Mammary epithelial cell (primary cell): ENCODE data around the gene NCEH1.

Experiments
- CTCF ChIP-seq, 2 donors: IDR thresholded peaks in 1 of 2; conservative IDR thresholded peaks in 1 of 2; 2 replicates each; pipeline ENCODE4 v1.5.1; 2011 to 2012; ENCODE audit warnings: inconsistent platforms in 2 of 2, low read length in 2 of 2, mild to moderate bottlenecking in 2 of 2, control low read depth in 1 of 2, low read depth in 1 of 2; ENCODE audit not compliant: insufficient read depth in 1 of 2; ENCODE audit errors: extremely low read depth in 1 of 2
- EZH2 ChIP-seq: IDR thresholded peaks from 2 replicates; pipeline ENCODE4 v1.6.1; 2012; ENCODE audit warnings: low read length, inconsistent platforms, borderline replicate concordance

GRCh38 chr3:172608575-172608974, 102.3 kb downstream of the NCEH1 start:
- TF ChIP-seq CTCF (conservative IDR thresholded peaks at IDR 0.05 in 1 of 2, IDR thresholded peaks at IDR 0.05 in 1 of 2; ENCODE audit: extremely low read depth in 1 of 2, insufficient read depth in 1 of 2, low read depth in 1 of 2, low read length in 2 of 2) (no peak), EZH2 (no peak)
